Fibroblast of skin of abdomen (primary cell): Measurements from ENCODE around the gene RSAD2.
A peak's percentile ranks its signal among the peaks of the same experiment; 100 is the strongest.
"Not testable (repeated sequence)": the region's sequence is repeated elsewhere in the genome, so short reads cannot be mapped to it uniquely, and the experiment has no call there.

Experiments used
- DNase-seq: peaks from one replicate; pipeline ENCODE4 v3.0.0-alpha.2; 2013

The RSAD2 gene

GRCh38 chr2:6928452-6928851 lies 50.9 kb downstream of the RSAD2 start:
- DNase-seq = no peak

DNA sequence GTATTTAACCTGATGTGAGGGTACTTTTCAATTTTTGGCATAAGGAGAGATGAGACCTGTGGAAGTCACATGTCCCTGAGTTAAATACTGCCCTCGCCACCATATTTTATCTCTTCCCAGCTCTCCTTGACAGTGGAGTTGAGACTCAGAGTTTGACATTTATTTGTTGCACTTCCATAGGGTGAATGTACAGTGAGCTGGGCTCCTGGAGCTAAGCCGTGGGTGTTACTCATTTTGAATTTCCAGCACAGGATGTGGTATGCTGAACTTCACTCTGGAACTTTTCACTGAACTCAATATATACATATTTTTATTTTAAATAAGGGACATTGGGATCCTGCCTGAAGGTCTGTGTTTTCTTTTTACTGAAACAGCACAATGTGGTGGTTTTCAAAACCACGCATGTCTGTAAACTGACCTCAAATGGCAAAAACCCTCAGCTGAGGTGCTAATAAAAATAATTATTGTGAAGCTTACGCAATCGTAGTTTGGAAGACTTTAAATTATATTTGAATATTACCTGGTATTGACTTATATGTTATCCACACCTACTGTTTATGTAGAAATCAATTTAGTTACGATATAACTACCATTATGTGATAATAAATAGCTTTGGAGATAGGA lies 51.7 kb downstream of the RSAD2 start:
- DNase-seq = peak; percentile 33

GRCh38 chr2:6930923-6931647 lies 53.5 kb downstream of the RSAD2 start:
- no peak for DNase-seq

- no peak for DNase-seq
Measured at GRCh38 chr2:6931753-6932152, 54.2 kb downstream of the RSAD2 start.

- no peak for DNase-seq
Measured at GRCh38 chr2:6932206-6932605, 54.6 kb downstream of the RSAD2 start.

DNA sequence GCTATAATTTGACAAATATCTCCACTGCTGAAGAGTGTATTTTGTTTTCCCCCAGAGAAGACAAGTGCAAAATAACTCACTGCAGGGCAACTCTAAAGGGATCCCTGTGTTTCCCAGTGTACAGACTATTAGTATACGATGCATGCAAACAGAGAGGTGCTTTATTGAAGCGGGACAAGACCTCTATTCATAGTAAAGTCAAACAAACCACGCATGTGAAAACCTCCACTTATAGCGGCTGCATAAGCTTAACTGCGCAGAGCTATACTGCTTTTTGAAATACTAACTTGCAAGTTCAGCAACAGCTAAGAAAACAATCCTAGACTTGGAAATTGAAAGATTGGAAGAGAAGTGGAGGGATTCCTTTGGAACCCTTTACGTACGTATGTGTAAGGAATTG lies 55.3 kb downstream of the RSAD2 start:
- DNase-seq = no peak

DNA sequence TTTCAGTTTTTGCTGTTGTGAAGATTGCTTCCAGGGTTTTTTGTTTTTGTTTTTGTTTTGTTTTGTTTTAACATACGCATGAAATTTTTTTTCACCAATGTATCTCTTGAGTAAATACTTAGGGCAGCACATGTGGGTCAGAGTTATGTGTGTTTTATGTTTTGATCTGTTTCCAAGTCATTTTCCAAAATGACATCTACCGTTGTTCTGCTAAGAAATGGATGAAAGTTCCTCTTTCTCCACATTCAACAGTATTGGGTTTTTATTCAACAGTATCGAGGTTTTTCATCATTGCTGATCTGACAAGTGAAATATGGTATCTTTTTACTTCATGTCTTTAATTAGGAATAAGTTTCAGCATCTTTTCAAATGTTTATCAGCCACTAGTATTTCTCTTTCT lies 56.3 kb downstream of the RSAD2 start:
- no peak for DNase-seq

GRCh38 chr2:6934345-6934744 lies 56.8 kb downstream of the RSAD2 start:
- DNase-seq = no peak

DNA sequence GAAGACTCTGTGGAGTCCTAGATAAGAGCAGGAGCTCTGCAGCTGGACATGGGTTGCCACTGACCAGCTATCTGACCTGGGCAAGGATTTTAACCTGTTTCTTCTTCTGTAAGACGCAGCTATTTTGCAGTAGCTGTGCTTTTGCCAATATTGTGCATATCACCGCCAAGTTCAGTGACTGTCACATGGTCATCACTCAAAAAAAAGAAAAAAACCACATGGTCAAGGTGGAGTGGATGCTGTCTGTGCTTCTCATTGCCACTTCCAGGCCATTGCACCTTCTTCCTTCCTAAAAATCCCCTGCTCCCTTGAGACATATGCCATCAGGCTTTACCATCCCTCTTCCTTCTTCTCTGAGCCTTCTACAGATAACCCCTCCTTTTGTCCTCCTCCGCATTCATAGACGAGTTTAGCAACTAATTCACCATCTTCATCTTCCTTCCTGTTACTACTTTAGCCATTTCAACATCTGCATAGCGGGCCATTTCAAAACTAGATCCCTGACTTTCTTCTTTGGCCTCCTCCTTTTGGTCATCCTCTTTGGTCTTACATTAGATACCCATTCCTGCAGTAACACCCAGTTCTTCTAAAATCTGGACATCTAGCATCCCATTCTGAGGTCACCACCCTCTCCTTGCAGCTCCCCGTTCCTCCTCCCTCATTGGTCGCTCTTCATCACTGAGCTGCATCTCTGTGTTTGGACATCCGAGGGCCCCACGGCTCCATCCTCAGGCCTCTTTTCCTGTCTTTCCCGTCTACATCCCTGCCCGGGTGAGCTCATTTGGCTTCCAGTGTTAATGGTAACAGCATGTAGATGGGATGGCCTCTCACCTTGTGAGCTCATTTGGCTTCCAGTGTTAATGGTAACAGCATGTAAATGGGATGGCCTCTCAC lies 57.4 kb downstream of the RSAD2 start:
- DNase-seq = no peak

- DNase-seq = not testable (repeated sequence)
Measured at GRCh38 chr2:6935652-6936020, 58.1 kb downstream of the RSAD2 start.

DNA sequence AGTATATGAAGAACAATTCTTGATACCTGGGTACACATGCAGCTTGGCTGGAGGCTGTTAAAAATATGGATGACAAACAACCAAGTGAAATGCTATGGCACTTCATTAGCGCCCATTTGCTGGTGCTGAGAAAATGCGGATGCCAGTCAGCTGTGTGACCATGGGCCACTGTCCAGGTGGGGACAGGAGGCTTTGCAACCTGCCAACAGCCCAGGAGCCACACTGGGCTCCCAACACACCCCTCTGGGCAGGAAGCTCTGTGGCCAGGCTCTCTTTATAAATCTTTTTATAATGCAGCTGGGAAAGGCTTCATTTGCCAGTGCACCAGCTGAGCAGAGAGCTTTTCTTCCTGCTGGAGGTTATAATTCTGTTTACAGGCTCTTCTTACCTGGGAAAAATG lies 59.6 kb downstream of the RSAD2 start:
- no peak for DNase-seq

DNA sequence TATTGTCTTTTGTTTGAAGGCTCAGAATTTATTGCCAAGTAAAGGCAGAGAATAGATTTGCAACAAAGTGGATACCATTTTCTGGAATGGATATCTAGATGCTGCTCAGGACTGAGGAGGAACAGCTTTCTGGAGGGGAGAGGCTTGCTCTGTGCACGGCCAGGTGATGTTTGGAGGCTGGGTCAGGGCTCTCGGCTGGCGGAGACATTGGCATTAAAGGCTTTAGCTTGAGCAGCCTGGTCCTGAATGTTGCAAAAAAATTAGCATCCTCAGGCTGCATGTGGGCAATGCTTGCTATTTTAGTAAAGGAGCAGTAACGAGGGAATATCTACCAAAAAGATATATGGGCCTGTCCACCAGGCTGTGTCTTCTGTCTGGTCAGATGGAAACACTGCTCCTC lies 60.0 kb downstream of the RSAD2 start:
- no peak for DNase-seq

GRCh38 chr2:6939071-6939470 lies 61.5 kb downstream of the RSAD2 start:
- DNase-seq = no peak

DNA sequence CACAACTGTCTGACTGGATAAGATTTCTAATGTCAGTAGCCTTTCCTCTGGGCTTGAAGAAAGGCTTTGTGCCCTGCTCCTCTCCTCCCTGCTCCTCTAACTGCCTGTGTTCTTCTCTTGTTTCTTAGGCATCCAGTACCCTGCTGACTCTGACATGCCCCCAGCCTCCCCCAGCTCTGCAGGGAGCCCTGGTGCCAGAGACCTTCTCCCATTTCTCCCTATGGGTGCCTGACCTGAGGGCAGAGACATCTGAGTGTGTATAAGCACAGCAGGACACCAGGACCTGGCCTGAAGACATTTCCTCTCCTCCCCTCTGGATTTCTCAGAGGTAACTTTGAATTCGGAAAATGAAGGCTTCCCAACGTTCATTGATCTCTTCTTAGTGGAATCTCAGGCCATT lies 63.2 kb downstream of the RSAD2 start:
- DNase-seq = no peak

DNA sequence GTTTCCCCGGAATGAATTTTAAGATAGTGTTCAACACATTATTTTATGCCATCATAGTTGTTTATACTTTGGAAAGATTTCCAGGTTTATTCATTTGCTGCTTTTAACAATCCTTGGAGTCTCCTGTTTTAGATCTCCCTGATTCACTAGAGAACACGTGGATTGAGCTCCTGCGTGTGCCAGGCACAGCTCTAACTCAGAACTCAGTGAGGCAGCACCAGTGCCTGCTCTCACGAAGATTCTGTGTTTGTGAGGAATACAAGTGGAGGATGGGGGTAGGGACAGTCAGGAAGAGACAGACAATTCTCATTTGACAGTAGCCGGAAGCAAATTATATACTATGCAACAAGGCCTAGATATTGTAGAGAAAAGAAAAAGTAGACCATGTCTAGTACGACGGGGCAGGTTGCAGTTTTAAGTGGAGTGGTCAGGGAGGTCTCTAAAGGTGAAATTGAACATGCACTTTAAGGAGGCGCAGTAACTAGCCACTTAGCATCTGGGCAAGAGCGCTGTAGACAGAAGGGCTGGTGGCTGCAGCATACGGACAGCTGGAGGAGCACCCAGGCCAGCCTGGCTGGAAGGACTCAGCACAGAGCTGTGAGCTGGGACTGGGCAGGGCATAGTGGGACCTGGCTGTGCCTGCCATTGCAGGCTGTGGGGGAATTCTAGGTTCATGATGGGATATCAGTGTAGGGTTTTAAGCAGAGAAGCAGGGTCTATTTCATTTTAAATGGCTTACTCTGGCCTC lies 63.9 kb downstream of the RSAD2 start:
- no peak for DNase-seq

DNA sequence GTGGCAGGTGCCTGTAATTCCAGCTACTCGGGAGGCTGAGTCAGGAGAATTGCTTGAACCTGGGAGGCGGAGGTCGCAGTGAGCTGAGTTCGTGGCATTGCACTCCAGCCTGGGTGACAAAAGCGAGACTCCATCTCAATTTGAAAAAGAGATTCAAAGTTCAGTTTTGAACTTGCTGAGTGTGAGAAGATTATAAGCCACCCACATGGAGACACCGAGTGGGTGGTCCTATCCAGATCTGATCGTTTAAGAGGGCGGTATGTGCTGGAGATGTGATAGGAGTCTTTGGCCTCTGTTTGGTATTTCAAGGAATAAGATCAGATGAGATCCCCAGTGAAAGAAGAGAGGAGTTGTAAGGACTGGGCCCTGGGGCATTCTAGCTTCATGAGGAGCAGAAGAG lies 65.3 kb downstream of the RSAD2 start:
- DNase-seq = no peak

- DNase-seq = no peak
Measured at GRCh38 chr2:6943523-6943922, 65.9 kb downstream of the RSAD2 start.

- no peak for DNase-seq
Measured at GRCh38 chr2:6943971-6944370, 66.4 kb downstream of the RSAD2 start.

- DNase-seq = no peak
Measured at GRCh38 chr2:6944555-6944954, 67.0 kb downstream of the RSAD2 start.

- no peak for DNase-seq
Measured at GRCh38 chr2:6945087-6945813, 67.7 kb downstream of the RSAD2 start.

GRCh38 chr2:6945821-6946220 lies 68.2 kb downstream of the RSAD2 start:
- no peak for DNase-seq

GRCh38 chr2:6946722-6947121 lies 69.1 kb downstream of the RSAD2 start:
- peak; percentile 87 for DNase-seq
